ENCODE data around the gene LZIC.

GRCh38 chr1:9907441-9907840 lies 35.8 kb downstream of the LZIC start:
- TF ChIP-seq, protein P1, sequence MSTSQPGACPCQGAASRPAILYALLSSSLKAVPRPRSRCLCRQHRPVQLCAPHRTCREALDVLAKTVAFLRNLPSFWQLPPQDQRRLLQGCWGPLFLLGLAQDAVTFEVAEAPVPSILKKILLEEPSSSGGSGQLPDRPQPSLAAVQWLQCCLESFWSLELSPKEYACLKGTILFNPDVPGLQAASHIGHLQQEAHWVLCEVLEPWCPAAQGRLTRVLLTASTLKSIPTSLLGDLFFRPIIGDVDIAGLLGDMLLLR (CRISPR knock-in tag; IDR thresholded peaks at IDR 0.05): no peak
- no peak for TF ChIP-seq RAD21 (CRISPR knock-in tag; IDR thresholded peaks at IDR 0.05)
- TF ChIP-seq ZBTB49 (CRISPR knock-in tag; IDR thresholded peaks at IDR 0.05; ENCODE audit: borderline replicate concordance): no peak
- TF ChIP-seq CTCF (CRISPR knock-in tag; IDR thresholded peaks at IDR 0.05): no peak
- TF ChIP-seq SRF (IDR thresholded peaks at IDR 0.05; ENCODE audit: low read depth, low read length): no peak
- TF ChIP-seq TRIM24 (CRISPR knock-in tag; IDR thresholded peaks at IDR 0.05): no peak
- no peak for TF ChIP-seq FOXP1 (IDR thresholded peaks at IDR 0.05)
- TF ChIP-seq FOXP1 (CRISPR knock-in tag; IDR thresholded peaks at IDR 0.05): no peak
- no peak for TF ChIP-seq RFX3 (CRISPR knock-in tag; IDR thresholded peaks at IDR 0.05)
- no peak for TF ChIP-seq ZFX (CRISPR knock-in tag; IDR thresholded peaks at IDR 0.05; ENCODE audit: low read depth)
- TF ChIP-seq FOSL2 (CRISPR knock-in tag; IDR thresholded peaks at IDR 0.05): no peak
- TF ChIP-seq SCMH1 (CRISPR knock-in tag; IDR thresholded peaks at IDR 0.05; ENCODE audit: borderline replicate concordance): no peak
- TF ChIP-seq ZNF121 (CRISPR knock-in tag; IDR thresholded peaks at IDR 0.05): peak; percentile 67; the same call in 1 of the 2 replicates
- TF ChIP-seq PAX8 (CRISPR knock-in tag; IDR thresholded peaks at IDR 0.05; ENCODE audit: borderline replicate concordance): no peak
